GM03348 (cell line): ENCODE data around the gene FRMD8.

Source experiments
- DNase-seq: peaks from one replicate; pipeline ENCODE4 v3.0.0; 2012; ENCODE audit warnings: low spot score

The FRMD8 gene

DNA sequence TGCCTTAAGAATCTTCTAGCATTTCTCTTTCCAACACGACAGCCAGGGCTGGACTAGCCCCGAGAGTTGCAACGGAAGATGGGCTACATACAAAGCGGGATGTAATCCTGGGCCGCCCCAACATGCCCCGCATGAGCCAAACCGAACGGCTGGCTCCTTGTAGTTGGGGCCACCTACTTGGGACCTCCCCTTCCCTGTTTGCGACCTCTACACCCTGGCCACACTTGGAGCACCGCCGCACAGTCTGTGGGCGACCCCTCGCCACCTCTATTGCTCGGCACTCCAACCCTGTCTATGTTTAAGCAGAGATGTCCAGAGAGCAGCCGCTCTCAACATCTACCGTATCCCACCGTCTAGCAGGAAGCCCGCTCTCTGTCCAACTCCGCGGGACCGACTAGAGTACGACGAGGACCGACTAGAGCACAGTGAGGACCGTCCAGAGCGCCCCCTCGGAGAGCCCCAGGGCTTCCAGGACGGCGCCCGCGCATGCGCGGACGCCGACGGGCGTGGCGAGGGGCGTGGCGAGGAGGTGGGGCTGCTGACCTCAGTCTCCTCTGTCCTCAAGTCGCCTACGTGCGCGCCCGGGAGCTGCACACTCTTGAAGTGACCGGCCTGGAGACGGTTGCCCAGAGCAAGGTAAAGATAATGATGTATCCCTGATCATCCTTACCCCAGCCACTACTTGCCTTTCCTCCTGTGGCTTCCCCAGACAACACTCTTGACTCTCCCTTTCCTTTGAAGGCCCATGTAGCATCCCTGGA lies 68.4 kb downstream of the FRMD8 start:
- DNase-seq, result peak; percentile 95

GRCh38 chr11:65456418-65456817 lies 70.0 kb downstream of the FRMD8 start:
- no peak for DNase-seq

DNA sequence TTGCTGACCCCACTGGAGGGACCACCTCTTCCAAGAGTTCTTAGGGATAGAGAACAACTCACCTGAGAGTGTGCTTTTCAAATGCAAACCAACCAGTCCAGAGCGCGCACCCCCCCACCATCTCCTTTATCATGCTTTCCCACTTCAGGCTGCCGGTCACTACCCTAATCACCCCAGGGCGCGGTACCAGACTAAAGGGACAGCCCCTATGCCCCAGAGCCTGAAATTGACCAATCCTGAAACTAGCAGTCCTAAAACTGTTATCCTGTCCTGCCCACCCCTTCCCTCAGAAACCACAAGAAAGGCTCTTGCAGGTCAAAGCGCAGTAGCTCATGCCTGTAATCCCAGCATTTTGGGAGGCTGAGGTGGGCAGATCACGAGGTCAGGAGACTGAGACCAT lies 73.1 kb downstream of the FRMD8 start:
- DNase-seq, result no peak
